Measurements from ENCODE around the gene TMEM154. TPM values are rescaled to one million over a fixed set of nuclear protein-coding genes. Genes with fewer than 3 reads are reported as not detected.

TMEM154 gene
- total RNA-seq, 2 experiments from 2014 or later, result 15.2 to 21.2 TPM

DNA sequence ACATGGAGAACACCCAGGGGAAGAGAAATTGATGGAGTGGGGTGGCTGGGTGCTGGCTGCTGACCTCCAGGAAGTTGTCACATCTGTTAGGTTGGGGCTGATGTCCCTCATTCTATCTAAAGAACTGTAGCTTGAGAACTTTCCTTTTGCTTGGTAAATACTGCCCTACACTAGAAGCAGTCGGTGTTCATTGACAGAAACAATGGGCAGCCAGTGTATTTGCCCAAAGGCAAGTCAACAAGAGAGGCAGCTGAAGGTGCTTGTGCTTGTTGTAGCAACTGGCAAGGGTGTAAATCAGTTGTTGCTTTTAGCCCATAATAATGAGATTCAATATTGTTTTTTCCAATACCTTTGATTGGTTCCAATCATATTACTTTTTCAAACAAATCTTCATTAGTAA lies 956 bp downstream of the TMEM154 start:
- H3K27ac Mint-ChIP-seq, result no peak overlapping the region
- CTCF ChIA-PET, result interaction anchor here (0.6 to 3.6 kb wide), 7 partner anchors 39 to 447 kb away, joined by 3 to 12 read pairs (median 4); no protein-coding TSS in a partner anchor

DNA sequence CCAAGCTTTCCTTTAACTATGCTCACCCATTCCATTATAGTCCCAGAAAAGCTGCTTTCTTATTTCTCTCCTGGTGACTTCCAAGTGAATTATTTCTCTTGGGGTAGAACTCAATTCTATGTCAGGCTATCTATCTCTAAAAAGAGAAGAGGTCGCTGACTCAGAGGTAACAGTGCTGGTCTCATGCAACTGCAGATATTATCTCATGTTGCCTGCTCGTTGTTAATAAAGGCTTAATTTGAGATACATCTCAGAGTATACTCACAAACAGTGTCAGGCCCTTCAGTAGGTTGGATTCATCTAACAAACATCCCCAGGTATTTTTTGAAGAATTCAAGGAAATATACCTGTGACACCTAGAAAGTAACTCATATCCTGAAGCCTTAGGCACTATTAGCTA lies 2.7 kb downstream of the TMEM154 start:
- Mint-ChIP-seq H3K9me3 (ENCODE audit: low read depth) (no peaks in the 10 kb centered on the region), H3K4me3 (no peak overlapping the region), H3K27me3 (no peaks in the 10 kb centered on the region), H3K27ac (no peak overlapping the region), H3K36me3 (ENCODE audit: low read depth) (peaks cover 3% of the 10 kb centered on the region), H3K4me1 (peaks cover 46% of the 10 kb centered on the region)
- DNase-seq, result no peak
- POLR2A ChIA-PET, result interaction anchor here (0.6 kb wide), 2 partner anchors 140 to 153 kb away, joined by 3 read pairs; no protein-coding TSS in a partner anchor
- CTCF ChIA-PET, result interaction anchor here (0.7 to 1.5 kb wide), 6 partner anchors 24 to 269 kb away, joined by 3 read pairs; partner anchors contain the start of gene TIGD4
- intact Hi-C loops (cut with DNase I, micrococcal nuclease), result no loop called here
- no peak for ATAC-seq

More for the DNA sequence above, 956 bp downstream of the TMEM154 start:
- DNase-seq, result no peak
- intact Hi-C loops (cut with DNase I, micrococcal nuclease), result loop anchor here in 1 of 2 experiments (1.0 kb wide), 1 partner anchor 100 kb away; the partner anchor contains the start of genes ARFIP1 and TIGD4
- H3K4me1 Mint-ChIP-seq, result peaks cover 47% of the 10 kb centered on the region
- POLR2A ChIA-PET, result interaction anchor here (0.7 kb wide), 1 partner anchor 797 kb away, joined by 3 read pairs; no protein-coding TSS in a partner anchor
- ATAC-seq, result no peak
- H3K9me3 Mint-ChIP-seq (ENCODE audit: low read depth), result no peaks in the 10 kb centered on the region
- no peaks in the 10 kb centered on the region for H3K27me3 Mint-ChIP-seq
- H3K36me3 Mint-ChIP-seq (ENCODE audit: low read depth), result peaks cover 3% of the 10 kb centered on the region
- peak overlapping the region; percentile 84 for H3K4me3 Mint-ChIP-seq

DNA sequence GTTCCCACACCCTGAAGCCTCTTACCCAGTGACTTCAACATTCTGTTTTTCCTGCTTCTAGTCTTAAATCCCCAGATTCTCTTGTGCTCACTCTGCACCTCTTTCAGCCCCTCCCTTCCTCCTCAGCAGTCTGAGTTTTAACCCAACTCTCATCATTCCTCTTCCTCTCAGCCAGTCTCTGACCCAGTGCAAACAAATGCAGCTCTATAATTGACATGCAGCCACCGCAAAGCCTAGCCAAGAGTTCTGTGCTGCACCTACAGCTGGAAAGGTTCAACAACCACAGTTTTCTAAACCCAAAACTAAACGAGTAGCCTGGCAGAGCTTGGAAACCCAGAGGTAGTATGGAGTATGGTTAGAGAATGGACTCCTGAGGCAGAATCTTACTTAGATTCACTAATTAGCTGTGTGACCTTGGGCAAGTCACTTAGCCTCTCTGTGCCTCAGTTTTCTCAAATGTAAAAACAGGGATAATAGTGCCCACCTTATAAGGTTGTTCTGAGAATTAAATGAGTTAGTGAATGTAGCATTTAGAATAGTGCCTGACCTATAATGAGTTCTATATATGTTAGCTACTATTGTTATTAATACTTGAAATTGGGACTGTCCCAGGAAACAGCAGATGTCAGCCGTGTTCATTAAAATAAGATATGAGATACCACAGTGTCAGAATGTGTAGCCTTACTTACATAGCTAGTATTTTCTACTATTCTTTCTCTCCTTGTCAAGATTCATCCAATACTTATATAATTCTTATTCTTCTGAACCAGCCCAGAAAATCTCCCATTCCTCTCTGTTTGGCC lies 3.5 kb downstream of the TMEM154 start:
- CTCF ChIA-PET, result interaction anchor here (0.8 to 1.6 kb wide), 7 partner anchors 13 to 268 kb away, joined by 3 to 5 read pairs (median 3); partner anchors contain the start of gene TIGD4
- Mint-ChIP-seq H3K9me3 (ENCODE audit: low read depth) (no peaks in the 10 kb centered on the region), H3K4me3 (no peak overlapping the region), H3K36me3 (ENCODE audit: low read depth) (peaks cover 3% of the 10 kb centered on the region), H3K27ac (no peak overlapping the region), H3K27me3 (no peaks in the 10 kb centered on the region), H3K4me1 (peaks cover 46% of the 10 kb centered on the region)
- DNase-seq (no peak), ATAC-seq (no peak)
- intact Hi-C loops (cut with DNase I, micrococcal nuclease), result no loop called here
- POLR2A ChIA-PET, result no interaction called here

DNA sequence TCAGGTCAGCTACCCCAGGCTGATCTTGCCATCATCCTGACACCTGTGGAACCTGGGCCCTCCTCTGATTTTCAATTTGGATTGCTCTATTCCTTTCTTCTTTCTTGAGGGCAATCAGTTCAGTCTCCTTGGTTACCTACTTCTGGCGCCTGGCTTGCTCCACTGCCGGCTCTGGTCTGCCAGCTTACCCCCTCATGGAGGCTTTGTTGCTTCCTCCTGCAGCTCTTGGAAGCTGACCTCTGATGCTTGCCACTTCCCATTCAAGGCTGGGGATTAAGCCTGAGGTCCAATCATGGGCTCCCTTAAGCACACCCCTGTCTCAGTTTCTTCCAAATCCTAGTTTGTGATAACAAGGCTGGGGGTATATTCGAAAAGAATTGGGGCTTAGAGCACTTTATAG lies 5.4 kb downstream of the TMEM154 start:
- ATAC-seq (no peak), DNase-seq (no peak)
- ChIA-PET CTCF (interaction anchor here (0.7 to 1.3 kb wide), 4 partner anchors 33 to 1234 kb away, joined by 3 to 6 read pairs (median 4); no protein-coding TSS in a partner anchor), POLR2A (interaction anchor here (0.7 kb wide), 1 partner anchor 1699 kb away, joined by 3 read pairs; no protein-coding TSS in a partner anchor)
- no peak overlapping the region for H3K27ac Mint-ChIP-seq
- H3K4me3 Mint-ChIP-seq, result no peak overlapping the region
- H3K9me3 Mint-ChIP-seq (ENCODE audit: low read depth), result no peaks in the 10 kb centered on the region
- no peaks in the 10 kb centered on the region for H3K27me3 Mint-ChIP-seq
- H3K4me1 Mint-ChIP-seq, result peaks cover 33% of the 10 kb centered on the region
- intact Hi-C loops (cut with DNase I, micrococcal nuclease), result no loop called here
- H3K36me3 Mint-ChIP-seq (ENCODE audit: low read depth), result peaks cover 7% of the 10 kb centered on the region

GRCh38 chr4:152673489-152673888 lies 6.3 kb downstream of the TMEM154 start:
- Mint-ChIP-seq H3K9me3 (ENCODE audit: low read depth) (no peaks in the 10 kb centered on the region), H3K4me1 (peaks cover 27% of the 10 kb centered on the region), H3K4me3 (no peak overlapping the region), H3K27me3 (no peaks in the 10 kb centered on the region), H3K27ac (no peak overlapping the region), H3K36me3 (ENCODE audit: low read depth) (peaks cover 7% of the 10 kb centered on the region)
- ATAC-seq, result no peak
- CTCF ChIA-PET, result interaction anchor here (0.7 to 1.6 kb wide), 3 partner anchors 15 to 61 kb away, joined by 3 to 4 read pairs (median 4); no protein-coding TSS in a partner anchor
- DNase-seq, result no peak
- POLR2A ChIA-PET, result interaction anchor here (0.7 kb wide), 1 partner anchor 1700 kb away, joined by 3 read pairs; no protein-coding TSS in a partner anchor
- intact Hi-C loops (cut with DNase I, micrococcal nuclease), result no loop called here

- intact Hi-C loops (cut with DNase I, micrococcal nuclease), result no loop called here
- Mint-ChIP-seq H3K9me3 (ENCODE audit: low read depth) (no peaks in the 10 kb centered on the region), H3K27me3 (no peaks in the 10 kb centered on the region), H3K4me1 (peaks cover 18% of the 10 kb centered on the region), H3K4me3 (no peak overlapping the region), H3K27ac (no peak overlapping the region), H3K36me3 (ENCODE audit: low read depth) (peaks cover 4% of the 10 kb centered on the region)
- no peak for ATAC-seq
- ChIA-PET POLR2A (no interaction called here), CTCF (interaction anchor here (0.6 to 1.6 kb wide), 4 partner anchors 14 to 264 kb away, joined by 3 read pairs; no protein-coding TSS in a partner anchor)
- no peak for DNase-seq
These were observed 7.3 kb downstream of the TMEM154 start for GRCh38 chr4:152672206-152673092.

- POLR2A ChIA-PET, result interaction anchor here (0.6 kb wide), 1 partner anchor 16 kb away, joined by 3 read pairs; no protein-coding TSS in a partner anchor
- ATAC-seq (no peak), DNase-seq (no peak)
- Mint-ChIP-seq H3K4me3 (no peak overlapping the region), H3K27me3 (no peaks in the 10 kb centered on the region), H3K4me1 (peaks cover 9% of the 10 kb centered on the region), H3K27ac (no peak overlapping the region), H3K9me3 (ENCODE audit: low read depth) (no peaks in the 10 kb centered on the region), H3K36me3 (ENCODE audit: low read depth) (peaks cover 4% of the 10 kb centered on the region)
- intact Hi-C loops (cut with DNase I, micrococcal nuclease), result no loop called here
- CTCF ChIA-PET, result interaction anchor here (1.3 kb wide), 1 partner anchor 167 kb away, joined by 4 read pairs; no protein-coding TSS in a partner anchor
These were observed 11.3 kb downstream of the TMEM154 start for GRCh38 chr4:152668338-152668964.

- peaks cover 15% of the 10 kb centered on the region for H3K4me1 Mint-ChIP-seq
- H3K9me3 Mint-ChIP-seq (ENCODE audit: low read depth), result no peaks in the 10 kb centered on the region
- no peaks in the 10 kb centered on the region for H3K27me3 Mint-ChIP-seq
- ATAC-seq (no peak), DNase-seq (no peak)
- ChIA-PET CTCF (no interaction called here), POLR2A (interaction anchor here (0.6 kb wide), 1 partner anchor 15 kb away, joined by 3 read pairs; no protein-coding TSS in a partner anchor)
- intact Hi-C loops (cut with DNase I, micrococcal nuclease), result no loop called here
- H3K36me3 Mint-ChIP-seq (ENCODE audit: low read depth), result peaks cover 4% of the 10 kb centered on the region
- H3K27ac Mint-ChIP-seq, result no peak overlapping the region
- H3K4me3 Mint-ChIP-seq, result no peak overlapping the region
These were observed 12.0 kb downstream of the TMEM154 start for GRCh38 chr4:152667781-152668180.

- peaks cover 15% of the 10 kb centered on the region for H3K4me1 Mint-ChIP-seq
- CTCF ChIA-PET, result interaction anchor here (0.6 to 0.8 kb wide), 2 partner anchors 17 to 250 kb away, joined by 4 read pairs; no protein-coding TSS in a partner anchor
- no peaks in the 10 kb centered on the region for H3K27me3 Mint-ChIP-seq
- no peak for DNase-seq
- POLR2A ChIA-PET, result interaction anchor here (0.6 kb wide), 1 partner anchor 60 kb away, joined by 3 read pairs; no protein-coding TSS in a partner anchor
- H3K9me3 Mint-ChIP-seq (ENCODE audit: low read depth), result no peaks in the 10 kb centered on the region
- intact Hi-C loops (cut with DNase I, micrococcal nuclease), result no loop called here
- no peak overlapping the region for H3K4me3 Mint-ChIP-seq
- no peak overlapping the region for H3K27ac Mint-ChIP-seq
- ATAC-seq, result no peak
- peaks cover 6% of the 10 kb centered on the region for H3K36me3 Mint-ChIP-seq (ENCODE audit: low read depth)
These were observed 12.9 kb downstream of the TMEM154 start for GRCh38 chr4:152666946-152667345.

DNA sequence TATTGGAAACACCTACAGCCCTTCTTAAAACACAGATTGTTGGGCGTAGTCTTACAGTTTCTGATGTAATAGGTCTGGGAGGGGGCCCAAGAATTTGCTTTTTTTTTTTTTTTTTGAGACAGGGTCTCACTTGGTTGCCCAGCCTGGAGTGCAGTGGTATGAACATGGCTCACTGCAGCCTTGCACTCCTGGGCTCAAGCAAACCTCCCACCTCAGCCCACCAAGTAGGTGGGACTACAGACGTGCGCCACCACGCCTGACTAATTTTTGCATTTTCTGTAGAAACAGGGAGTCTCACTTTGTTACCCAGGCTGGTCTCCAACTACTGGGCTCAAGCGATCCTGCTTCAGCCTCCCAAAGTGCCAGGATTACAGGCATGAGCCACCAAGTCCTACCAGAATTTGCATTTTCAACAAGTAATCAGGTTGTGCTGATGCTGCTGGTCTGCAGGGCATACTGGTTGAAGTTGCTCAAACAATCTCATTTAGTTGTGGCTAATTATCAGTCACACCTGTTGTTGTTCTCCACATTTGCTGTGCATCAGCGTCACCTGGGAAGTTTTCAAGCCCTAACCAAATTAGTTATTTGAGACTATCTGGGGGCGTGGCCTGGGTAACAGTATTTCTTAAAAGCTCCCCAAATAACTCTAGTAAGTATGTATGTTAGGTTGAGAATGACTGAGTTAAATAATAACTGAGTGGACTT lies 14.0 kb downstream of the TMEM154 start:
- POLR2A ChIA-PET, result no interaction called here
- intact Hi-C loops (cut with DNase I, micrococcal nuclease), result no loop called here
- Mint-ChIP-seq H3K4me1 (peaks cover 20% of the 10 kb centered on the region), H3K4me3 (no peak overlapping the region), H3K27ac (no peak overlapping the region), H3K36me3 (ENCODE audit: low read depth) (peaks cover 3% of the 10 kb centered on the region), H3K27me3 (no peaks in the 10 kb centered on the region), H3K9me3 (ENCODE audit: low read depth) (no peaks in the 10 kb centered on the region)
- CTCF ChIA-PET, result interaction anchor here (1.3 kb wide), 1 partner anchor 171 kb away, joined by 3 read pairs; no protein-coding TSS in a partner anchor
- ATAC-seq (no peak), DNase-seq (no peak)
